H1 (cell line): Measurements from ENCODE around the gene DCX.

Experiments used
- CEBPB ChIP-seq: IDR thresholded peaks from 2 replicates; pipeline ENCODE4 v1.6.1; 2012; ENCODE audit warnings: low read depth, low read length
- CREB1 ChIP-seq: IDR thresholded peaks from 2 replicates; pipeline ENCODE4 v1.6.1; 2012; ENCODE audit warnings: inconsistent platforms
- GABPA ChIP-seq: IDR thresholded peaks from 2 replicates; pipeline ENCODE4 v1.6.1; 2011; ENCODE audit warnings: mild to moderate bottlenecking, low read length, moderate library complexity, borderline replicate concordance; ENCODE audit not compliant: insufficient read depth
- POLR2A ChIP-seq, 2 experiments: IDR thresholded peaks; 1 replicate in 1 of 2; 2 replicates in 1 of 2; pipeline ENCODE4 v1.6.1; 2011; ENCODE audit warnings: low read depth in 2 of 2, low read length in 2 of 2, mild to moderate bottlenecking in 2 of 2; ENCODE audit errors: control extremely low read depth in 1 of 2
- POLR2AphosphoS5 ChIP-seq: IDR thresholded peaks from 2 replicates; pipeline ENCODE4 v1.6.1; 2011; ENCODE audit warnings: low read depth, low read length
- SIN3A ChIP-seq, 2 experiments: IDR thresholded peaks in 1 of 2; conservative IDR thresholded peaks in 1 of 2; 2 replicates each; pipeline ENCODE4 v1.6.1; 2011 to 2012; ENCODE audit warnings: low read length in 2 of 2, improper control_type of control experiment in 1 of 2, low read depth in 1 of 2, mild to moderate bottlenecking in 1 of 2
- SP1 ChIP-seq: IDR thresholded peaks from 2 replicates; pipeline ENCODE4 v1.6.1; 2011; ENCODE audit warnings: low read depth, low read length
- SUZ12 ChIP-seq: fragments of 200-600 bp; sonication (generic); IDR thresholded peaks from 2 replicates; pipeline ENCODE4 v1.6.1; 2012; ENCODE audit warnings: mild to moderate bottlenecking, inconsistent platforms, low read length, moderate library complexity, mixed read lengths
- TF ChIP-seq, protein P1 (sequence below), 3 experiments: IDR thresholded peaks; 1 replicate in 2 of 3; 2 replicates in 1 of 3; pipeline versions ENCODE4 v1.5.1 to v1.6.1; 2011; ENCODE audit warnings: low read length in 3 of 3, mild to moderate bottlenecking in 3 of 3, inconsistent platforms in 2 of 3, low read depth in 1 of 3, moderate library complexity in 1 of 3; ENCODE audit not compliant: insufficient read depth in 1 of 3; ENCODE audit errors: control extremely low read depth in 1 of 3
- TF ChIP-seq, protein P2 (sequence below): IDR thresholded peaks from 2 replicates; pipeline ENCODE4 v1.6.1; 2011; ENCODE audit warnings: low read depth, mild to moderate bottlenecking, low read length; ENCODE audit not compliant: insufficient read depth
- TF ChIP-seq, protein P3 (sequence below): fragments of 300-600 bp; sonication (generic); IDR thresholded peaks from 2 replicates; pipeline ENCODE4 v1.7.1; 2012; ENCODE audit warnings: low read length, moderate library complexity, mild to moderate bottlenecking, inconsistent platforms; ENCODE audit not compliant: insufficient replicate concordance

DNA sequence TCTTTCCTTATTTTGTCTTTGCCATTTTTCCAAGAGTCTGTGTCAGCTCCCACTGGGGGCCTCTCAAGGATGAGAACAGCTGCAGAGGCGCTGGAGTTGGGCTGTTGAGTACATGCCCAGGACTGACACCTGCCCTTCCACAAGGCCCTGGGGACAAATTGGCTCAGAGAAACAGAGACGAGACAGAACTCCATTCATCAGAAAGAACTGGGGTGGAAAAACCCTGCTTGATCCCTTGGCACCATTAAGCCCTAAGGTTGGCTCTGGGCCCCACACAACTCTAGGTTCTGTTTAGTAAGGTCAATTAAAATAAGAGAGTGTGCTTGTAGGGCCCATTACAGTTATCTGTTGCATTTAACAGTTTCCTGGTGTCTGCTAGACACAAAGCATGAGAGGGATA is 63.6 kb downstream of the DCX start:
- no peak for TF ChIP-seq SUZ12
- no peak for TF ChIP-seq POLR2A (IDR thresholded peaks at IDR 0.05; ENCODE audit: control extremely low read depth in 1 of 2, low read depth in 2 of 2, low read length in 2 of 2)
- TF ChIP-seq, protein P1, sequence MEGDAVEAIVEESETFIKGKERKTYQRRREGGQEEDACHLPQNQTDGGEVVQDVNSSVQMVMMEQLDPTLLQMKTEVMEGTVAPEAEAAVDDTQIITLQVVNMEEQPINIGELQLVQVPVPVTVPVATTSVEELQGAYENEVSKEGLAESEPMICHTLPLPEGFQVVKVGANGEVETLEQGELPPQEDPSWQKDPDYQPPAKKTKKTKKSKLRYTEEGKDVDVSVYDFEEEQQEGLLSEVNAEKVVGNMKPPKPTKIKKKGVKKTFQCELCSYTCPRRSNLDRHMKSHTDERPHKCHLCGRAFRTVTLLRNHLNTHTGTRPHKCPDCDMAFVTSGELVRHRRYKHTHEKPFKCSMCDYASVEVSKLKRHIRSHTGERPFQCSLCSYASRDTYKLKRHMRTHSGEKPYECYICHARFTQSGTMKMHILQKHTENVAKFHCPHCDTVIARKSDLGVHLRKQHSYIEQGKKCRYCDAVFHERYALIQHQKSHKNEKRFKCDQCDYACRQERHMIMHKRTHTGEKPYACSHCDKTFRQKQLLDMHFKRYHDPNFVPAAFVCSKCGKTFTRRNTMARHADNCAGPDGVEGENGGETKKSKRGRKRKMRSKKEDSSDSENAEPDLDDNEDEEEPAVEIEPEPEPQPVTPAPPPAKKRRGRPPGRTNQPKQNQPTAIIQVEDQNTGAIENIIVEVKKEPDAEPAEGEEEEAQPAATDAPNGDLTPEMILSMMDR (IDR thresholded peaks at IDR 0.05; ENCODE audit: control extremely low read depth in 1 of 3, insufficient read depth in 1 of 3, low read depth in 1 of 3, low read length in 3 of 3), result no peak
- no peak for TF ChIP-seq CREB1
- TF ChIP-seq GABPA, result no peak
- no peak for TF ChIP-seq POLR2AphosphoS5
- no peak for TF ChIP-seq SIN3A (conservative IDR thresholded peaks at IDR 0.05 in 1 of 2, IDR thresholded peaks at IDR 0.05 in 1 of 2; ENCODE audit: low read depth in 1 of 2, low read length in 2 of 2)
- TF ChIP-seq, protein P2, sequence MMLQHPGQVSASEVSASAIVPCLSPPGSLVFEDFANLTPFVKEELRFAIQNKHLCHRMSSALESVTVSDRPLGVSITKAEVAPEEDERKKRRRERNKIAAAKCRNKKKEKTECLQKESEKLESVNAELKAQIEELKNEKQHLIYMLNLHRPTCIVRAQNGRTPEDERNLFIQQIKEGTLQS, result no peak
- no peak for TF ChIP-seq CEBPB
- TF ChIP-seq, protein P3, sequence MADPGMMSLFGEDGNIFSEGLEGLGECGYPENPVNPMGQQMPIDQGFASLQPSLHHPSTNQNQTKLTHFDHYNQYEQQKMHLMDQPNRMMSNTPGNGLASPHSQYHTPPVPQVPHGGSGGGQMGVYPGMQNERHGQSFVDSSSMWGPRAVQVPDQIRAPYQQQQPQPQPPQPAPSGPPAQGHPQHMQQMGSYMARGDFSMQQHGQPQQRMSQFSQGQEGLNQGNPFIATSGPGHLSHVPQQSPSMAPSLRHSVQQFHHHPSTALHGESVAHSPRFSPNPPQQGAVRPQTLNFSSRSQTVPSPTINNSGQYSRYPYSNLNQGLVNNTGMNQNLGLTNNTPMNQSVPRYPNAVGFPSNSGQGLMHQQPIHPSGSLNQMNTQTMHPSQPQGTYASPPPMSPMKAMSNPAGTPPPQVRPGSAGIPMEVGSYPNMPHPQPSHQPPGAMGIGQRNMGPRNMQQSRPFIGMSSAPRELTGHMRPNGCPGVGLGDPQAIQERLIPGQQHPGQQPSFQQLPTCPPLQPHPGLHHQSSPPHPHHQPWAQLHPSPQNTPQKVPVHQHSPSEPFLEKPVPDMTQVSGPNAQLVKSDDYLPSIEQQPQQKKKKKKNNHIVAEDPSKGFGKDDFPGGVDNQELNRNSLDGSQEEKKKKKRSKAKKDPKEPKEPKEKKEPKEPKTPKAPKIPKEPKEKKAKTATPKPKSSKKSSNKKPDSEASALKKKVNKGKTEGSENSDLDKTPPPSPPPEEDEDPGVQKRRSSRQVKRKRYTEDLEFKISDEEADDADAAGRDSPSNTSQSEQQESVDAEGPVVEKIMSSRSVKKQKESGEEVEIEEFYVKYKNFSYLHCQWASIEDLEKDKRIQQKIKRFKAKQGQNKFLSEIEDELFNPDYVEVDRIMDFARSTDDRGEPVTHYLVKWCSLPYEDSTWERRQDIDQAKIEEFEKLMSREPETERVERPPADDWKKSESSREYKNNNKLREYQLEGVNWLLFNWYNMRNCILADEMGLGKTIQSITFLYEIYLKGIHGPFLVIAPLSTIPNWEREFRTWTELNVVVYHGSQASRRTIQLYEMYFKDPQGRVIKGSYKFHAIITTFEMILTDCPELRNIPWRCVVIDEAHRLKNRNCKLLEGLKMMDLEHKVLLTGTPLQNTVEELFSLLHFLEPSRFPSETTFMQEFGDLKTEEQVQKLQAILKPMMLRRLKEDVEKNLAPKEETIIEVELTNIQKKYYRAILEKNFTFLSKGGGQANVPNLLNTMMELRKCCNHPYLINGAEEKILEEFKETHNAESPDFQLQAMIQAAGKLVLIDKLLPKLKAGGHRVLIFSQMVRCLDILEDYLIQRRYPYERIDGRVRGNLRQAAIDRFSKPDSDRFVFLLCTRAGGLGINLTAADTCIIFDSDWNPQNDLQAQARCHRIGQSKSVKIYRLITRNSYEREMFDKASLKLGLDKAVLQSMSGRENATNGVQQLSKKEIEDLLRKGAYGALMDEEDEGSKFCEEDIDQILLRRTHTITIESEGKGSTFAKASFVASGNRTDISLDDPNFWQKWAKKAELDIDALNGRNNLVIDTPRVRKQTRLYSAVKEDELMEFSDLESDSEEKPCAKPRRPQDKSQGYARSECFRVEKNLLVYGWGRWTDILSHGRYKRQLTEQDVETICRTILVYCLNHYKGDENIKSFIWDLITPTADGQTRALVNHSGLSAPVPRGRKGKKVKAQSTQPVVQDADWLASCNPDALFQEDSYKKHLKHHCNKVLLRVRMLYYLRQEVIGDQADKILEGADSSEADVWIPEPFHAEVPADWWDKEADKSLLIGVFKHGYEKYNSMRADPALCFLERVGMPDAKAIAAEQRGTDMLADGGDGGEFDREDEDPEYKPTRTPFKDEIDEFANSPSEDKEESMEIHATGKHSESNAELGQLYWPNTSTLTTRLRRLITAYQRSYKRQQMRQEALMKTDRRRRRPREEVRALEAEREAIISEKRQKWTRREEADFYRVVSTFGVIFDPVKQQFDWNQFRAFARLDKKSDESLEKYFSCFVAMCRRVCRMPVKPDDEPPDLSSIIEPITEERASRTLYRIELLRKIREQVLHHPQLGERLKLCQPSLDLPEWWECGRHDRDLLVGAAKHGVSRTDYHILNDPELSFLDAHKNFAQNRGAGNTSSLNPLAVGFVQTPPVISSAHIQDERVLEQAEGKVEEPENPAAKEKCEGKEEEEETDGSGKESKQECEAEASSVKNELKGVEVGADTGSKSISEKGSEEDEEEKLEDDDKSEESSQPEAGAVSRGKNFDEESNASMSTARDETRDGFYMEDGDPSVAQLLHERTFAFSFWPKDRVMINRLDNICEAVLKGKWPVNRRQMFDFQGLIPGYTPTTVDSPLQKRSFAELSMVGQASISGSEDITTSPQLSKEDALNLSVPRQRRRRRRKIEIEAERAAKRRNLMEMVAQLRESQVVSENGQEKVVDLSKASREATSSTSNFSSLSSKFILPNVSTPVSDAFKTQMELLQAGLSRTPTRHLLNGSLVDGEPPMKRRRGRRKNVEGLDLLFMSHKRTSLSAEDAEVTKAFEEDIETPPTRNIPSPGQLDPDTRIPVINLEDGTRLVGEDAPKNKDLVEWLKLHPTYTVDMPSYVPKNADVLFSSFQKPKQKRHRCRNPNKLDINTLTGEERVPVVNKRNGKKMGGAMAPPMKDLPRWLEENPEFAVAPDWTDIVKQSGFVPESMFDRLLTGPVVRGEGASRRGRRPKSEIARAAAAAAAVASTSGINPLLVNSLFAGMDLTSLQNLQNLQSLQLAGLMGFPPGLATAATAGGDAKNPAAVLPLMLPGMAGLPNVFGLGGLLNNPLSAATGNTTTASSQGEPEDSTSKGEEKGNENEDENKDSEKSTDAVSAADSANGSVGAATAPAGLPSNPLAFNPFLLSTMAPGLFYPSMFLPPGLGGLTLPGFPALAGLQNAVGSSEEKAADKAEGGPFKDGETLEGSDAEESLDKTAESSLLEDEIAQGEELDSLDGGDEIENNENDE, result no peak
- no peak for TF ChIP-seq SP1
